Renal pelvis (tissue), 4 donors: ENCODE measurements around the gene AJUBA. TPM values are rescaled to one million over a fixed set of nuclear protein-coding genes. Genes with fewer than 3 reads are reported as not detected.
"Not testable (repeated sequence)": the region's sequence is repeated elsewhere in the genome, so short reads cannot be mapped to it uniquely, and the experiment has no call there.

Experiments used
- DNase-seq: peaks from one replicate; pipeline ENCODE4 v3.0.0-alpha.2; 2013
- polyA plus RNA-seq, 3 donors: library from polyadenylated mRNA; unstranded; fragments of 120-200 nt; gene quantifications; one replicate each; pipeline ENCODE4 v1.2.1, GENCODE V29; 2013; ENCODE audit not compliant: insufficient read length in 3 of 3

The AJUBA gene
- polyA plus RNA-seq, 3 donors, result 77.4 to 120 (median 103) TPM

DNA sequence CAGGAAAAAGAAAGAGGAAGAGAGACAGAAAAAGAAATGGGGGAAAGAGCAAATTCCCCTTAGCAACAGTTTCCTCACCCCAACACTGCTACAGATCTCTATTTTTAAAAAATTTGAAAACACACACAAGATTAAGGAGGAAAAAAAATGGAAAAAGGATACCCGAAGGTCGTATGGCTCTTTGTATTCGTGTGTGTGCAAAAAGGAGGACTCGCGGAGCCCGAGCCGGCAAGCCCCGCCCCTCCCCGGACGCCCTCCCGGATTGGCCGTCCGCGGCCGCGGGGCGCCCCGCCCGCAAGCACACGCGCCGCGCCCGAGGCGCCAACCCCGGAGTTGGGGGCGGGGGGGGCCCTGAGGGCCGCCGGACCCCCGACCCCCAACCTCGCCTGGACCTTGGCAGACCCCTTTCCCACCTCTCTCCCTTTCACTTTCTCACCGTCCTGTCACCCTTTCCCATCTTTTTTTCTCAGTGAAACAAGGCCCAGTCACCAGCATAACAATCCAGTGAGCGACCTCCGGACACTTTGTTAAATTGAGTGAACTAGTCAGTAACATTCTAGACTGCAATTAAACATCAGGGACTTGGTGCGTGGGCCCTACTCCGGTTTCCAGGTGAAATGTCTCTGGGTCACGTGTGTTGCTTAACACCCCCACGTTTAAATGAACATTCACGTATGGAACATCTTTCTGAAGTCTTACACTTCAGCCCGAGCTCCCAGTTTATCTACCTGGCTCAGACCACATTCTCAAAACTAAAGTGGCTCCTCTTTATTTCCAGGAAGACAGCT, 27.8 kb upstream of the AJUBA start, which contains the start of gene C14orf93:
Gene C14orf93, minus strand, starts transcription at position 205 of the 788 bp plus-strand sequence. CDS start 11,120 bp downstream, outside the sequence.
- DNase-seq, result peak; percentile 76

DNA sequence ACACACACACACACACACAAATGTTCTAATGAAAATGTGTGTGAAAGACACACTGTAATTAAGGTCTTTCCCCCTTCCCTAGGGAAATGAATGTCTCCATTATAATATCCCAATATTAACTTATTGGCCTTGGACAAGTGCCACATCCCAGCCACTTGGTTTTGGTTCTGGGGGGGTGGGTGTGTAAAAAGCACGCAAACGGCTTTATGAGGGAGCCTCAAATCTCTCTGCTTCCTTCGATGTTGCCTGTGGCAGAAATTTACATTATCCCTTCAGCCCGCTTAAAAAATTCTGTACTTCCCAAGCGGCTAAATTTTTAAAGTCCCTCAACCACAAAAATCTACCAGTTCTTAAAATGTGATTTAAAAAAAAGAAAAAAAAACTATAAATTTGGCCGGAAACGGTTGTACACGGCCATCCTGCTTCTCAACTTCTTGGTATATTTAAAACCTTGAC, 27.2 kb upstream of the AJUBA start:
- DNase-seq, result no peak

DNA sequence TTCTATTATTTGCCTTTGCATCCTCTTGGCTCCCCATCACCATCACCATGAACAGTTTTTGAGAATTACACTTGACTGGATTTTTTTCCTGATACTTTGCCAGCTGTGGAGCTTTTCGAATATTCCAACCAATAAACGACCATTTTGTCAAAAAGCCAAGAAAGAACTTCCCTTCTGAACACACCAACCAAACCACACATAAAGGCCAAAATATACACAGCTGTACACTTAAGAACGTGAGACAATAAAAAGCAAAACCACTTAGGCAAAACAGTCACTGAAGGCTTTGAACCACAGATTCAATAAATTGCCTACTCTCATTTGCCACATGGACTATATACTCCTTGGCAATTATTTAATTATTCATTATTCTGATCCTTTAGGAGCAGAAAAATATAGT, 26.5 kb upstream of the AJUBA start:
- no peak for DNase-seq

DNA sequence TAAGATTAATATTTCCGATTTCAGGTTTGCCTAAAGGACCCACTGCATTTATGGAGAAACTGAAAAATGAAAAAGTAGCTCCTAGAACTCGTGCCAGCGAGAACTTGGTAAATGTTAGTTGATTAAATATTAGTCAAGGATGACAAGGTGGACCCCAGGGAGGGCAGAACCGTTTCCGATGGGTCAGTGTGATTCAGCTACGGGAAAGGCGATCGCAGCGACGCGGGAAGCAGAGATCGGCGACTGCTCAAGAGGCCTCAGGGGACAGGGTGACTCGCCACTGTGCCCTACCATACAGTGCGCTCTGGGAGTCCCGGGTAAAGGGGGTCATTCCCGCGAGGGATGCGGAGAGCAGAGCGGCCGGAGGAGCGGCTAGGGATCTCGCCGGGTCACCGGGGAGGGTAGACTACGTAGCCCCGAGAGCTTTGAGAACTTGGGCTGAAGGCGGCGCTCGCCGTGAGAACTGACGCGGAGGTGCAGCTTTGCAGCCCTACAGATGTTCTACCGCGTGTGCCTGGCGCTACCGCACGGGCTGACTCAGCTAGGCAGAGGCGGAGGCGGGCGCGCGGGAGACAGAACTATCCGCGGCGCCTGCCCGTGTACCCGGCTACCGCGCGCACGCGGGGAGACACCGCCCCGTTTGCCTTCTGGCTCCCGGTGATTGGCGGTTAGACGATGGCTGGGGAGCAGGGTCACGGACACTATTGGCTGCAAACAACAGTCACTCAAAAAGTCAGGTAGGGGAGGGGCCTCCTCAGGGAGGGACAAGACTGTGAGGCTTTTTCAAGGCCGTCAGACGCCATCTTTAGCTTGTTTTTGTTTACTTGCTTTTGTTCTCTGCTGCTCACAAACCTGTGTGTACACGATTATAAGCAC, 24.4 kb upstream of the AJUBA start:
- peak; percentile 98 for DNase-seq

DNA sequence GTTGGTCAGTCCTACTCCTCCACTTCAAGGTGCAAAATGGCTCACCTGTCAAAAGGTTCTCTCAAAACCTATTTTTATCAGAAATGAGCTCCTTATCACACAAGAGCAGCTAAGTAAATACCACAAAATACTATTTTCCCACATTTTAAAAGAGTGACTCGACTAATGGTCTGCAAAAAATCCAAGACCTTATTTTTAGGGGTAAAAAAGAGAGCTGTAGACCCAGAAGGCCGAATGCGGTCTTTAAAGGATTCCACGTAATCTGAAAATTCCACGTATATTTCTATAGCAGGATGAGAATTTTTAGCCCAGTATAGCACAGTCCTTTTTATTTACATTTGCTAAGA, 23.8 kb upstream of the AJUBA start:
- no peak for DNase-seq

DNA sequence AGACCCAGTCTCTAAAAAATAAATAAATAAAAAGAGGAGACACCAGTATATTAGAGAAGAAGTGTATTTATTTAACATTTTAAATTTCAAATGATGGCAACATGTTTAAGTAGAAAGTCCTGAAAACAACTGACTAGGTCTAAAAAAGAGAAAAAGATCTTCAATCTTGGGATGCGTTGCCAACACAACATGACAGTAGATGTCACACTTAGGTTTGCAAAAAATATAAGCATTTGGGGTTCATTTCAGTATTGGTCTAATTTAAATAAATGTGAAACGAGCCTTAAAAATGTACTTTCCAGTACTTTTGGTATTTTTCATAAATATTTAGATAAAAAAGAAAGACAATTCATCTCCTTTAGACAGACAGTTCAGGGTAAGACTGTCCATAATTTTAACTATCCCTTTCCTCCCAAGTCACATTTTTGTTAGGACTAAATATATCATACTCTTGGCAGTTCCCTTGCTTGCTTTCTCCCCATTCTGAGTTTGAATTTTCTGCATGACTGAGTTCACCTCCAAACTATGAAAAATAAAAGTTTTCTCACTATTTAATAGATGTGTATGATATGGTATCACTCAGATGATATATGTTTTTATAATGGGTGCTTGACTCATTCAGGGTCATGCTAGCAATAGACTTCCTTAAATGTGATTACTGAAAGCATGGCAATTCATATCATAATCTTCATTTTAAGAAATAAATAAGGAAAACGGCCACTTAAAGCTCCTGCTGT, 23.3 kb upstream of the AJUBA start:
- no peak for DNase-seq

DNA sequence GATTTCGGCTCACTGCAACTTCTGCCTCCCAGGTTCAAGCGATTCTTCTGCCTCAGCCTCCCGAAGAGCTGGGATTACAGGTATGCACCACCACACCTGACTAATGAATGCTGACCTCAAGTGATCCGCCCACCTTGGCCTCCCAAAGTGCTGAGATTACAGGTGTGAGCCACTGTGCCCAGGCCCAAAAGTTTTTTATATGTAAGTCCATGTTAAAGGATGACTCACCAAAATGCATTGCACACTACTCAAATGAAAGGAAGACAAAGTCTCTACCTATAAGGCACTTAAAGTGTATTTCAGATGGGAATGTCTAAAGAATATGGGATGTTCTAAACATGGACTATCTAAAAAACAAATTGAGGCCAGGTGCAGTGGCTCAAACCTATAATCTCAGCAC, 21.9 kb upstream of the AJUBA start:
- DNase-seq, result not testable (repeated sequence)

DNA sequence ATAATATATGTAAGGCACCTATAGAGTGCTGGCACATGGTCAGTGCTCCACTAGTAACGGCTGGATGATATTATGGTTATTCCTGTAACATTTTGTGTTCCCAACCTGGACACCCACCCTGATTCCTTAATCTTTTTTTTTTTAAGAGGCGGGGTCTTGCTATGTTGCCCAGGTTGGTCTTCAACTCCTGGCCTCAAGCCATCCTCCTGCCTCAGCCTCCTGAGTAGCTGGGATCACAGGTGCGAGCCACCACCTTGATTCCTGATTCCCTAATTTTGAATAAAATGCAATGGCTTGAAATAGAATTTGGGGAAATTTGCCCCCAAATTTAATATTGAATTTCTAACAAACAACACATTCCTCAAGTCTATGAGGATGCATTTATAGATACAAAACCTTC, 20.2 kb upstream of the AJUBA start:
- DNase-seq, result no peak

DNA sequence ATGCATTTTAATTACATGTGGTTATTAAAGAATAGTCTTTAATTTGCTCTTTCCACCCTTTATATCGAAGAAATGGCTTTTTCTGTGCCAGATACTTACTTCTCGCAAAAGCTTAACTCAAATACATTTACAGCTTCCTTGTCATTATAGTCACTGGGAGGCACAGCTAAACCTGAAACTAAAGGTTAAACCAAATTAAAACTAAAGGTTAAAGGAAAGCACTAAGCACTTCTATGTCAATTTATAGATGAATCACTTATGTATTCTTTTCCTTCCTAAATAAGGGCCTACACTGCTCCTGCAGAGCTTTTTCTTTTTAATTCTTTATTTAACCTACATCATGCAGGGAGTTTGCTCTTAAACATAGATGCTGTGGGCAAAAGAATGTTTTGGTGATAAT, 18.5 kb upstream of the AJUBA start:
- no peak for DNase-seq

DNA sequence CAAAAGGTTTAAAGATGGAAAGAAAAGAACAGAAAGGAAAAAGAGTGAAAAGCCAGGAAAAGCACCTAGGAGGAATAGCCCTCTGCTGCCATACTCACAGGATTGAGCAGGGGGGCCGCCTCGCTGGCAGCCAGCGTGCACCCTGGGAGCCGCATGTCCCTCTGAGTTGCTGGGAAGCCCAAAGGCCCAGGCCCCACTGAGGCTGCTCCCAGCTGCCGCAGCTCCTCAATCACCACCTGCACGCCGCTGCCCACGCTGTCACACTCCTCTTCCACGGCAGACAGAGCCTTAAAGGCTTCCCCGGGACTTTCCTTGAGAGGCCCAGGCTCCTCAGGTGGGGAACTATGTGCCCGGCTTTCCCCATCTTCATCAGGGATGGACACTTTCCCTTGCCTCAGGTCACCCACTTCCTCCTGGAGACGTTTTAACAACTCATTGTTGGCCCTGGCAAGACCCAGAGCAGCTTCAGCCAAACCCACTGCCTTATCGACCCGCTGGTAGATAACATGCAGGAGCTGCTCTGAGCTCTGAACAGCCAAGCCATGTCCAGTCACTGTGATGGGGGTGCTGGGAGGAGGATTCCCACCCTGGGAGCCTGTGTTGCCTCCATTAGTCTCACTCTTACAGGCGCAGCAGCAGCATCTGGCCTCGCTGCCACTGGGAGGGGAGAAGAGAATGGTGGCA, 16.1 kb upstream of the AJUBA start:
- no peak for DNase-seq

DNA sequence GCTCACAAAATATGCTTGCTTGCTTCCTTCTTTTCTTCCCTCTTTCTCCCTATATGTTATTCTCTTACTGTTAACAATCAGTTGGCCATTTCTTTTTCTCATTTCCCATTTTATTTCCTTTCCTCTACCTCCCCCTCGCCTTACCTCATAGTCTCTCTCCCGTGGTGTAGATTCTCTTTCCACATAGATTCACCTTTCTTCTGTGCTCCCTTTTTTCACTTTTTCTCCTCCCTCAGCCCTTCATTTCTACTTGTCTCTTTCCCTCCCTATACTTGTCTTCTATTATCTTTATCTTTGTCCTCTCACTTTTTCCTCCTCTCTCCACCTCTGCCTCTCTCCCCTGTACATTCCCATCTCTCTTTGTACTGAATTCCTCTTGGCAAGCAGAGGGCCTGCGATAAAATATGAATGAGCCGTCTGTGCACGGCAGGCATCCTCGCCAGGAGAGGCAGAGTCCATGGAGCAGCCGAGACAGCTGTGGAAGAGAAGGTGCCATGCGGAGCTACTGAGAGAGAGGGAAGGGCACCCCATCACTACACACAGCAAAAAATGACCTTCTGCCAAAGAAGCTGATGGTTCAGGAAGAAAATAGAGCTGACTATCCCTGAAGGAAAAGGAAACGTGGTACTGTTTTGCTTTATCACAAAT, 15.4 kb upstream of the AJUBA start:
- DNase-seq, result no peak

DNA sequence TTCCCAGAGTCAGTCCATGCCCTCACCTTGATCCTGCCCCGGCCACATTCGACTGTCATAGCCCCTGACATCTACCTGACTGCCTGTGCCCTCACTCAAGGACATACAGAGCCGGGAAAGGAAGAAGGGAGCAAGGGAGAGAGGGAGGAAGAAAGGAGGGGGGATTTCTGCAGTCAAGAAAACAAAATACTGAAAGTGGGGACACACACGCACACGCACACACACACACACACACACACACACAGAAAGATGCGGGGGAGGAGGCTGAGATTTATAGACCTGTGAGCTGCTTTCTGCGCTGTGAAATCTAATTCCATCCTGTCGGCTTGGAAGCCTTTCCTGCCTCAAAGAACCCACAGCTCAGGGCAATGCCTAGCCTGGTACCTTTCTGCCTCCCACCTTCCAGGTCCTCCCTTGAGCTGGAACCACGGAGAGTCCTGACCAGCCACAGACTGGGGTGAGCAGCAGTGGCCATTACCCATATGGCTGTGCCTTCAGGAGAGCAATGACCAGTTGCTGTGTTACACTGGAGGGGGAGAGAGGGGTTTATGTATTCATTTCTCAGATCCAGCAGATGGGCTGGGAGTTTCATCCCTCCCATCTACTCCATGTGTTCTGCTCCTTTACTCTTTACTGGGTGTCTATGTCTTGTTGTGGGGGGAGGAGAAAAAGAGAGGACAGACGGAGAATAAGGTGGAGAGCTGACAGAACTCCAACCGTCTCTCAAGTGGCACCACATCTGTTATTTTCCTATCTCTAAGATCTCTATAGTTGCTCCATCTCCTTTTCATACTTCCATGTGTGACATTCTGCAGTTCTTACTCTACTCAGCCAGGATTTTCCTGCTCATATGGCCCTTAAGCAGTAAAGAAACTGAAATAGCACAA, 14.7 kb upstream of the AJUBA start:
- peak; percentile 89 for DNase-seq

DNA sequence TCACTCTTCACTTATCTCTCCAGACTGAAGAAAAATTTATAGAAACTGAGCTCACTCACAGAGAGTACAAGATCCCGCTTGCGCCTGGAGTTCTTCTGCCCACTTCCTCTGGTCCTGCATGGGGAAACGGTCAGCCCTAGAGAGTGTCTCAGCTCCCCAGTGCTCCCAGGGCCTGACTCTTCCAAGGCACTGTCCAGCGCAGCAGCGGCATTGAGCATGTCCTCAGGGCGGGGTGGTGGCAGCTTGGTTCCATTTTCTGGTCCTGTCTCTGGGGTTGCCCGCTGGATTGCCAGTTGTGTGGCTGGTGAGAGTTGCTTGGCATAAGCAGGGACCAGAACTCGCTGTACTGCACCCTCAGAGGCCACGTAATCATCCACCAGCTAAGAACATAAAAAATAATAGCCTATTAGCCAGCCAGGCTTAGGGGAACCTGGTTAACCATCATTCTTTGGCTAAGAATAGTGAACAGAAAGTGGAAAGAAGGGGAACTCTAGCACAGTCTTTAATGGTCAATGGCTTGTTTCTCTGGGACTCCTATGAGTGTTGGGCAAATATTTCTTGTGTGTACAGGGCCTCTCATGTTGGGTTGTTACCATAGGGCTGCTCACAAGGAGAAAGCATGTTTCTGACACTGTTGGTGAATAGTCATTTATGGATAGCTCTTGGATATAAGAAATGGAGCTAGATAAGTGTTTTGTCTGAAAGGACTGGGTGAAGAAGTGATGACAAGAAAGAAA, 13.7 kb upstream of the AJUBA start:
- no peak for DNase-seq

DNA sequence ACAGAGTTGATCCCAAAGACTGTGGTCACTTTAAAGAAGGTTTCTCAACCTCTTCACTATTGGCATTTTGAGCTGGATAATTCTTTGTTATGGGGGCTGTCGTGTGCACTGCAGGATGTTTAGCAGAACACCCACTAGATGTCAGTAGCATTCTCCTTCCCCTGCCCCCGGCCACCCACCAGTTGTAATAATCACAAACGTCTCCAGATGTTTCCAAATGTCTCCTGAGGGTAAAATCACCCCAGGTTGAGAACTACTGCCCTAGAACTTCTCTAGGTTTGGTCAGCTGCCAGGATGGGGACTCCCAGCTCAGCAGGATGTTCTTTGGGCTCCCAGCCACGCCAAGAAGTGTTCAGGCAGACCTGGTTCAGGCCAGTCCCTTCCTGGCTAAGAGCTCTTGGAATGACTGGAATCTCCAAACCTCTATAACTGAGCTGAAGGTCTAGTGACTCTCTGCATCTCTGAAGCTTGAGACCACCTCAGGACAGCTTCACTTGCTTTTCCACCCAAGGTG, 12.5 kb upstream of the AJUBA start:
- no peak for DNase-seq

DNA sequence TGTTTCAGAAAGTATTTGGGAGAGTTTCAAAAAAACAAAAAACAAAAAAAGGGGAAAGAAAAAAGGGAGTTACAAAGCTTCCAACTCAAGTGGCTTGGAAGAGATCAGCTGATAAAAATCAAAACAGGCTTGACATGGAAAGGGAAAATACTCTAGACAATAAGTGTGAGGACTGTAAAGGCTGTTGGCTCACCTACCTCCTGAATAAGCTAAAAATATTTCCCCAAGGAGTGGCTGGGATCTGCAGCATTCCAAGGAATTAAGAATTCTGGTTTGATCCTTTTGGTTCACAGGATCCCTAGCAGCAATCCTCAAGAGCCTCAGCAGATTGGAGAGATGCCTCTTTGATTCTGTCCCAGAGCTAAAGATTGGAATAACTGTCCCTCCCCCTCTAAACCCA, 11.2 kb upstream of the AJUBA start:
- no peak for DNase-seq

DNA sequence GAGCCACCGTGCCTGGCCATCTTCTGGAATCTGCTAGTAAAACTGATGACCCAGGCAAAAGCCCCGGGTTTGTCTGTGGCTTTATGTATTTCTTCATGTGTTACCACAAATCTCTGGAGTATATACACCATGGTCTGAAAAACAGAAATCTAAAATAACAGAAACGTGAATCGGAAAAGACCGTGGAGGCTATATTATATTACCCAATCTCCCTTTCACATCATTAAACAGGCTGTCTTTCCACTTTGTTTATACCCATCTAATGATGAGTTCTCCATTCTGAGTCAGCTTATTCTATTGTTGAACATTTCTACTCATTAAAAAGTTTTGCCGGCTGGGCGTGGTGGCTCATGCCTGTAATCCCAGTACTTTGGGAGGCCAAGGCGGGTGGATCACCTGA, 9.5 kb upstream of the AJUBA start:
- DNase-seq, result no peak

DNA sequence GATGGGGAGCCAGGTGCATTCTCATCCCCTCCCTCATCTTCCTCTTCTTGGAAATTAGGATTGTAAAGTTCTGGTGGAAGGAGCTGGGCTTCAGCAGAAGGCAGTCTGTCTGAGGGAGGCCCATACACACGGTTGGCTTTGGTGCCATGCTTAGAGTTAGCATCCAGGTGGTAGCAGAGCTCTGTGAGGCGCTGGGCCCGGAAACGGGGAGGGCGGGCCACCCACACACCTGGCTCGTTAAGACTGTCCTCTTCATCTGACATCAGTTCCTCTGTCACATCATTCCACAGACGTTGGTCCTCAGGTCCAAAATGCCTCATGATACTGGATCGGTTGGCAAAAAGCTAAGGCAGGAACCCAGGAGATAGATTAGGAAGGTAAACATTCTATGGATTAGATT, 4.9 kb upstream of the AJUBA start:
- no peak for DNase-seq

DNA sequence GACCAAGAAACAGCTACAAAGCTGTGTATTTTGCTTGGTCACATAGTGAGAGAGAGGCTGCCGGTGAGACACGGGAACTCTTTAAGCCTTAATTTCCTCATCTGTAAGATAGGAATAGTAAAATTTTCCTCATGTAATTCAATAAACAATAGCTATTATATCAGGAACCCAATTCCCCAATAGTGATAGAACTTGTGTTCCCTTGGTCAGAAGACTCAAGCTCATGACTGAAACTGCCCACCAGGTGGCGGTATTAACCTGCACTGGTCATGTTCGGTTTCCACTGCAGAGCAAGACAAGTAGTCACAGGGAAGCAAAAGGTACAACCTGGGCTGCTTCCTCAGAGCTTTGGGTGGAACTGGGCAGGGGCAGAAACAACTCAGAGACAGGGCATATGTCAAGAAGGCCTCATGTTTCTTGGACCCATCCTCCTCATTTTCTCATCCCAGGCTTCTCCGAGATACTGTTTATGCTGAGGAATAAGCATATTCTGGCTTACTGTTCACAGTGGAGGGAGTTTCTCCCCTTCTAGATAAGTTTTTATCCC, 4.2 kb upstream of the AJUBA start:
- no peak for DNase-seq
